GM21447 (cell line): ENCODE measurements around the gene HOXD9.
A peak's percentile ranks its signal among the peaks of the same experiment; 100 is the strongest.

Experiments
- ATAC-seq: cut with Tn5 transposase; IDR thresholded peaks from one replicate; pipeline ENCODE4 v1.9.1; 2021; ENCODE audit not compliant: unreplicated experiment

The HOXD9 gene

GRCh38 chr2:176137252-176137580 is 14.7 kb downstream of the HOXD9 start:
- no peak for ATAC-seq

DNA sequence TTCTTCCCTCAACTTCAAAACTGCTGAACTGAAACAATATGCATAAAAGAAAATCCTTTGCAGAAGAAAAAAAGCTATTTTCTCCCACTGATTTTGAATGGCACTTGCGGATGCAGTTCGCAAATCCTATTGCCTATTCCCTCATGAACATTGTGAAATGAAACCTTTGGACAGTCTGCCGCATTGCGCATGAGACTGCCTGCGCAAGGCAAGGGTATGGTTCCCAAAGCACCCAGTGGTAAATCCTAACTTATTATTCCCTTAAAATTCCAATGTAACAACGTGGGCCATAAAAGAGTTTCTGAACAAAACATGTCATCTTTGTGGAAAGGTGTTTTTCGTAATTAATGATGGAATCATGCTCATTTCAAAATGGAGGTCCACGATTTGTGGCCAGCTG is 15.4 kb downstream of the HOXD9 start:
- ATAC-seq = no peak

GRCh38 chr2:176138526-176138922 is 16.0 kb downstream of the HOXD9 start:
- ATAC-seq = no peak

DNA sequence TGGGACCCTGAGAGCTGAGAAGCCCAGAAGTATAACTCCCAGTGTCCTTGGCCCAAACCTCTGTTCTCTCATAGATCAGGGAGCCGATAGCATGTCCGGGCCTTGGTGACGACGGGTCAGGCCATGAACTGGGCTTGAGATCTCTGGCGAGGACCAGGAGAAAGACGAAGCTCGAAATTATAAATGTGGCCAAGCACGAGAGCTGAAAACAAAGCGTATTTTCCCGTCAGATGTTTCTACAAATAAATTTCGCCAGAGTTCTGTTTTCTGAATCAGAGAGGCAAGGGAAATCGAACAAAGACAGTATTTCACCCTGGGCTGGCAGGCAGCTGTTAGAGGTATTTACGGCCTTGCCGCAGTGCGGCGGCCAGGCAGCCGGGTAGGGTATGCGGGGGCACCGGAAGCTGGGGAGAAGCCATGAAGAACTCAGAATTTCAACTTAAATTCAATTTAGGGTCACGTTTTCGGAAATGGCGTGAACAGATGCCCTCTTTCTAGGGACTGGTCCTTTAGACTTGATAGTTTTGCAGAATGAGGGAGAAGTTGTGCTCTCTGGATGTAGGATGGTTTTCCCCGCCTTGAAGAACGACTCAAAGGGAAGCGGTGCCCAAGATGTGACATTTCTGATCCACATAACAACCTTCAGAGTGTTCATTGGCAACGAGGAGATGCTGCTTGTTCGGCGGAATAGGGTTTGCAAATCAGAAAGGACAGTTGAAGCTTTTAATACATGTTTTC is 16.6 kb downstream of the HOXD9 start:
- no peak for ATAC-seq

DNA sequence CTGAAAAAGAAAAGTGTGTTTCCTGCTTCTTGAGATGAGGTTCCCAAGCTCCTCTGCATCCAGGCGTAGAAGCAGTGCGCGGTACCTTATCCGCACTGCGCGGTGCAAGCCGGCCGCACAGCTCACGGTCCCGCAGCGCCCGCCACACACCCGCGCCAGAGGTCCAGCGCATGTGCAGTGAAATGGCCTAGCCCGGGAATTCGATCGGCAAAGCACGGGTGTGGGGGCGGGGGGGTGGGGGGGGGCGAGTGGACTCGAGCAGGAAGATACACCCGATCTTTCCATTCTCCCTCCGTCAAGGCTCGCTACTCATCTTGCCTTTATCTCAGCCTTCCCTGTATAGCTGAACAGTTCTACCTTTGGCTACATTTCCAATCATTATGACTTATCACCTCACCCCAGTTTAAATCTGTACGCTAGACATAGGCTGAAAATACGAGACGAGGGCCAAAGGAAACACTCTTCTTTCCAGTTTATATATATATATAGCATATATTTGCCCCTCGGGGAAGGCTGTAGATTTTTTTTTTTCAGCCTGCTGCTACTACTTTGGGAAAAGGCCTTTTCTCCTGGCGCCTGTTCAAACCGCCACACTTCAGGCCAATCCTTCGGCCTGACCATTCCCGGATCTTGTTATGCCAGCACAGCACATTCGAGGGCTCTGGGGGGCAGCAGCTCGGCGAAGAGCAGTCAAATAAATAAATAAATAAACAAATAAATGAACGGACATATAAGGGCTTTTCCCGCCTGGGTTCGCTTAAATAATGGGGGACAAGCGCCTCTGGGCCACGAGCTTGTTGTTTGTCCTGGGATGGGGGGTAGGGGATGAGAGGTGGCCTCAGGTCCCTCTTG is 17.4 kb downstream of the HOXD9 start:
- no peak for ATAC-seq

DNA sequence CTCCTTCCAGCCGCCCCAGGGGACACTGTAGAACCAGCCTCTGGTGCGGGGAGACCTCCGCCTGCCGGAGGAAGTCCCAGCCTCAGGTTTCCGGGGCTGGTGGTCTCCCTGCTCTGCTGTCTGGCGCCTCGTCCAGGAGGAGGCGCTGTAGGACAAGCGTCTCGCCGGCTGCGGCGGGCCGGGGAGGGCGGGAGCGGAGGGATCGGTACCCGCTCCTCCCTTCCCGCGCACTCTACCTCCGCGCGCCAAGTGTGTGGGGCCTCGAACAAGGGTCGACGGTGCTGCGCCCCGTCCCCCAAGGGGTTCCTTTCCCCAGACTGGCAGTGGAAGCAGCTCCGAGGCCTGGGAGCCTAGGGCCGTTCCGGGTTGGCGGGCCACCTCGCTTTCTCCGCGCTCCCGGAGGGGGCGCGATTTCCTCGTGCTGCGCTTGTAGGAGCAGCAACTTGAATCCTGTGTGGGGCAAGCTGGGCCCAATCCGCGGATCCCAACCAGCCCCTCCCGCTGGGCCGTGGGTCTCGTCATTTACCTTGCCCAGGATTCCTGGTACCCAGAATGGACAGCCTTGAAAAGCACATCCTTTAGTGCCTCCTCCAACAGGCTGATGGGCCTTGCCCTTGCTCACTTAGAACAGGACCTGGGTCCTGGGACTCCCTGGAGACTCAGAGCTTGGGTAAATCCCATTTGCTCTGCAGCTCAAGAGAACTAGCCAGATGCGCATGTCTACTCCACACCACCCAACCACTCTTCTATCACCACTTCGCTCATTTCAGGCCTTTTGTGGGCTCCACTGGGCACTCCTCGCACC is 18.2 kb downstream of the HOXD9 start:
- ATAC-seq = peak; percentile 81

DNA sequence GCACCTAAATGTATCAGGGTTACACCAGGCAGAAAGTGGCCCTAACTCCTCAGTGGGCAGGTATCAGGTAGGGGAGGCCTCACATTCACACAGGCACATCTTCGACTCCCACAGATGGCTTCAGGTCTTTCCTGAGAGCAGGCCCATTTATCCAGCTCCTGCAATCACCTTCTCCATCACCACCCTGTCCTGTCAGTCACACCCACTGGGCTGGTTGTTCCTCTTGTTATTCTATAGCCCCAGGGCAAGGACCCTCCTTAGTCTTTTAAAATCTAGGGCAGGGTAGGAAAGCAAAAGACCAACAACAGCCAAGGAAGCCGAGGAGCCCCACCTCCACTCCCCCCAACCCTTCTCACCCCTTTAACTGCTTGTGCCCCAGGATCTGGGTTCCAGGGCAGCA is 19.8 kb downstream of the HOXD9 start:
- no peak for ATAC-seq

DNA sequence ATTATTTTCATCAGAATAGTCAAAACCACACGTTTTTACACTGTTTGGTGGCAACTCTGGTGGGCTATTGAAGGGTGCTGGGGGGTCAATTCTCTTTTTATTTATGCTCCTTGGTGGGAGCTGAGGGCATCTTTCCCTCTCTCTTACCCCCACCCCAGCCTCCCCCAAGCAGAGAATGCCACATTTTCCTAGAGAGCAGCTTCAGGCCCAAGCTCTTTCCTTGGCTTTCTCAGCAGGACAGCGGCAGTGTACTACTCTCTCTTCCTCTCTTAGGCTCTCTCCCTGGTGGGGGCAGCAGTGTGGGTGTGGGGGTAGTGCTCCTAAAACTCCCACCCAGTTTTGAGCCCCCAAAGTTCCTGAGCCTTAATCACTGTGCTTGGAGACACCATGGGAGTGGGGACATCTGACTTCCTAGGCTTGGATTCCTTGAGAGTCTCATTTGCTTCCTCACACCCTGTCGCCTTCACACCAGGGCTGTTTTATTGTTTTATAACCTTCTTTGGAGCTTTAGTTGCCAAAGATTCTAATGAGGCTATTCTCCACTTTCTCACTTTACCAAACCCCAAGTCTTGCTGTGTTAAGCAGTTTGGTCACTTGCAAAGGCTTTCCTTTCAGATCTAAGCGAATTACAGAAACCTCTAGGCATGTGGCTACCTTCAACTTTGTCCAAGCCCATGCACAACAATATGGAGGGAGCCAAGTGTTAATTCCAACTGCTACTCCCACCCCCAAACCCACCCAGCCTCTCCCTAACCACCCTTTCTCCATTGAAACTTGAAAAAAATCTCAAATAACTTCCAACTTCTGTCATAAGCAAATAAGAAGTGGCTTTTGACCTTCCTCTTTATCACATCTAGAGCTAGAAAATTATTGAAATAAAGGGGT is 22.8 kb downstream of the HOXD9 start:
- no peak for ATAC-seq

- ATAC-seq = no peak
Measured at GRCh38 chr2:176146101-176146500, 23.6 kb downstream of the HOXD9 start.

DNA sequence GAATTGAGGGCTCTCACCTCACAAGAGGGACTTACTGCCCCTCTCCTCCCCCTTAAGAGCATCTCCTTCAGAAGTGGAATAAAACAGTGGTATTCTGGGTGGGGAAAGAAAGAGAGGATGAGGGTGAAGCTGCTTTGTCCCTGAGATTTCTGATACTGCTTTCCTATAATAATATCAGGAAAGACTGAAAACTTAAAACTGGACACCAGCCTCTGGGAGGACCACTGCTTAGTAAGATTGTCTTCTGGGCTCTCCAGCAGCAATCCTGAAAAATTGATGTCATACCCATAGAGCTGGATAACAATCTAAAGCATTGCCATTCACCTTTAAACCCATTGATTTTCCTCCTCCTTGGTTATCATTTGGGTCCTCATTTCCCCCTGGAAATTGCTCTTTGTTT is 24.1 kb downstream of the HOXD9 start:
- ATAC-seq = no peak

DNA sequence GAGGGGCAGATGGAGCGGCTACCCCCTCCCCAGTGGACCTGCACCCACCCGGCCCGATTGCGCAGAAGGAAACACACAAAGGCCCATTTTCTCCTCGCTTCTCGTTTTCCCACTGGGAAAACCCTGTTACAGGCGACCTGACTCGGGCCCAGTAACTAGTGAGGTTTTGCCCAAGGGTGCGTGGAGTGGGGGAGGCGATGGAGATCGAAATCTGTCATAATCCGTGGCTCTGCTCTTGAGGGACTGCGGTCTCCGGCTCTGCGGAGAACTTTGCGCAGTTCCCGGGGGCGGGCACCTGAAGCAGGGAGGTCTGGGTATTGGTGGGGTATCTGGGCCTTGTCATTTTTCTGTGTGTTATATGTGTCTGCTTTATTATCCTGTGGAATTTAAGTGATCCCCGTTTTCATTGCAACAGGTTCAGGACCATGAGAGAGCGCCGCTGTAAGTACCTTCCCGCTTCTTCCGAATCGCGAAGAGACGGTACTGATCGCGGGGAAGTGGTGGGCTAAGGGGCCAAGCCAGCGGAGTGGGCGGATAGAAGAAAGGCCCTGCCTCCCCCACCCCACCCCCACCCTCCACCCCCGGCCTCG is 24.8 kb downstream of the HOXD9 start:
- no peak for ATAC-seq

DNA sequence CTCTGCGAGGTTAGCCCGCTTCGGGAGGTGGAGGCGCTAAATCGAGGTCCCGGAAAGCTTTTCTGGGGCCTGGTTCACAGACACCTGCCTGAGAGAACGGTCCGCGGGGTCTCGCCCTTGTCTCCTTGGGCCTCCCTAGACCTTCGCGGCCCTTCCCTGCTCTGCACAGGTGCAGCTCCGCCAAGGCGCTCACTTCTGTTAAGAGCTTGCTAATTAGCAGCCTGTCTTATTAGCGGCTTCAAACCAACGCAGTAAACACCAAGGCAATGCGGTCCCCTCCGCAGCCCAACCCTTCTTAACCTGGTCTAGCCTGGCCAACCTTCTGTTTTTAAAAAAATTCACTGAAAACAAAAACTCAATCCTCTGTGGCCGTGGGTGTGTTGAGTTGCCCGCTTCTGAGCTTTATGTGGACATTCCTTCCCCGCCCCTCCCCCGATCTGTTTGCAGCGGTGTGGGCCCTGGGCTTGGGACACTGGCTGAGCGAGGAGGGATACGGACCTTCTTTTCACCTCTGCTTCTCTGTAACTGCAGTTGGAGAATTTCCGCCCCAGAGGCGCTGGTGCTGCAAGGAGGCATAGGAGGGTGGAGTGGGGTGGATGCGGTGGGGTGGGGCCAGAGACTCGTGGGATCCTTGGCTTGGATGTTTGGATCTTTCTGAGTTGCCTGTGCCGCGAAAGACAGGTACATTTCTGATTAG is 25.4 kb downstream of the HOXD9 start:
- ATAC-seq = no peak

DNA sequence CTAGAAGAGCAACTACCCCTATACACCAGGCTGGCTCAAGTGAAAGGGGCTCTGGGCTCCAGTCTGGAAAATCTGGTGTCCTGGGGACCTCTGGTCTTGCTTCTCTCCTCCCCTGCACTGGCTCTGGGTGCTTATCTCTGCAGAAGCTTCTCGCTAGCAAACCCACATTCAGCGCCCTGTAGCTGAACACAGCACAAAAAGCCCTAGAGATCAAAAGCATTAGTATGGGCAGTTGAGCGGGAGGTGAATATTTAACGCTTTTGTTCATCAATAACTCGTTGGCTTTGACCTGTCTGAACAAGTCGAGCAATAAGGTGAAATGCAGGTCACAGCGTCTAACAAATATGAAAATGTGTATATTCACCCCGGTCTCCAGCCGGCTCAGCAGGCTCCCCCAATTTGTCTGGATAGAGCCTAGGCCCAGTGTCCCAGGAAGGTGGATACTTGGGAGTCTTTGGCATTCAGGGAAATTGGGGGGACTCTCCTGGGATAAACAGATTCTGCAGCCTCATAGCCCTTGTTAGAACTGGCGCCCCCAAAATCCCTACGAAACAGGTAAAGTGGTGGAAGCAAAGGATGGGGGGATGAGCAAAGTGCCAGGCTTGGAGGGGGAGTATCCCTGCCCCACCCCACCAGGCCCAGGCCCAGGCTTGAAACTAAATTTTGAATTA is 26.4 kb downstream of the HOXD9 start:
- ATAC-seq = no peak

GRCh38 chr2:176149481-176149938 is 27.0 kb downstream of the HOXD9 start:
- no peak for ATAC-seq

- no peak for ATAC-seq
Measured at GRCh38 chr2:176149939-176150583, 27.5 kb downstream of the HOXD9 start.

DNA sequence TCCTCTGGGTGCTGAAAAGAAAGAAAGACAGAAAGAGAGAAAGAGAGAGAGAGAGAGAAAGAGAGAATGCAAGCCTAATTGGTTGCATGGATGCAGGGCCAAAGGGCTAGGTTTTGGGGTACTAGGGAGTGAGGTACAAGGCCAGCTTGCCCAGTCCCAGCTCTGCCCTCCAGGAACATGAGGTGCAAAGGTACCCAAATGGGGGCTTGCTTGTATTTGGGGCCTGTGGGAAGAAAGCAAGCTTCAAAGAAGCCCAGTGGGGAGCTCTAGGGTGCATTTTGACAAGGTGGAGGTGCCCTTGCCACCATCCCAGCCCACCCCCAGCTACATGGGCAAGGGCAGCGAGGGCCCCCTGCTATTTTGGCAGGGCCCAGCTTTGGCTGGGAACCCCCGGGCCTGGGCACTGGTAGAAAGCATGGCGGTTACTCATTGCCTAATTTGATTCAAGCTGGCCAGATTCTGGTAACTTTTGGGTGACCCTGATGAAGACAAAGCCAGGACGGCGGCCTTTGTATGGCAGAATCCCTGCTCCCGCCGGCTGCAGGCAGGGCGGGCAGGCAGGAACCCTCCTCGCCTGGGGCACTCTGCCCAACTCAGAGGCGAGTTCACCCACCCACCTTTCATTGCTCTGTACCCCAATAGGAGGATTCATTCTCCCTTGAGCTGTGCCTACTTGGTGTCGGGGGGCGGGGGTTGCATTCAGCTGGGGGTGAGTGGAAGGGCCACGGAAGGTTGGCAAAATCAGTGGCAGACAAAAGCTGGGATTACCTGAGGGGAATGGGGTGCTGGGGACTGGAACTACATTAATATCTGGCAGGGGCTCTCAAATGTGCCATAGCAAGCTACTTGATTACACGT is 28.3 kb downstream of the HOXD9 start:
- ATAC-seq = no peak

DNA sequence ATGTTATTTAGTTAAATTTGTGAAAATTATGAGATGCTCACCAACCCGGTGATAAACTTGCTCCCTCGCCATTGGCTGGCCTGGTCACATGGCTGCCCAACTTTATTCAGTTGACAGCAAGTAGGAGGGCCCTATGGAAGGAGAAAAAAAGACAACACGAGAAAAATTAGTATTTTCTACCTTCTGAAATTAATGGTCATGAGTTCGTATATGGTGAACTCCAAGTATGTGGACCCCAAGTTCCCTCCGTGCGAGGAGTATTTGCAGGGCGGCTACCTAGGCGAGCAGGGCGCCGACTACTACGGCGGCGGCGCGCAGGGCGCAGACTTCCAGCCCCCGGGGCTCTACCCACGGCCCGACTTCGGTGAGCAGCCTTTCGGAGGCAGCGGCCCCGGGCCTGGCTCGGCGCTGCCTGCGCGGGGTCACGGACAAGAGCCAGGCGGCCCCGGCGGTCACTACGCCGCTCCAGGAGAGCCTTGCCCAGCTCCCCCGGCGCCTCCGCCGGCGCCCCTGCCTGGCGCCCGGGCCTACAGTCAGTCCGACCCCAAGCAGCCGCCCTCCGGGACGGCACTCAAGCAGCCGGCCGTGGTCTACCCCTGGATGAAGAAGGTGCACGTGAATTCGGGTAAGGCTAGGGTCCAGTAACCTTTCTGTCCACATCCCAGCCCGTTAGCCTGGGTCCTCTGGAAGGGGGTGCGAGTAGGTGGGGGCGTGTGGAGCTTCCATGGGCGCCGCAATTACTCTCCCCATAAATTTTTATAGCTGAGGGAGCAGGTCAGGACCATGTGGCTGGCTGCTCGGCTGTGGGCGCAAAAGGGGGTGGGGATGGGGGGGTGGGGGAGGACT is 29.1 kb downstream of the HOXD9 start, which contains the start of gene HOXD4:
Gene HOXD4 (plus strand): TSS at position 109 of the 846 bp plus-strand sequence. CDS start 84 bp downstream, at position 193.
- no peak for ATAC-seq
